HG03342 (cell line): ENCODE results near the gene PMM2.

ENCODE experiments used
- ATAC-seq: cut with Tn5 transposase; IDR thresholded peaks from one replicate; pipeline ENCODE4 v1.9.1; 2021; ENCODE audit warnings: mild to moderate bottlenecking, moderate library complexity; ENCODE audit not compliant: unreplicated experiment

PMM2 gene

GRCh38 chr16:8849411-8850011 is 51.9 kb downstream of the PMM2 start:
- no peak for ATAC-seq

GRCh38 chr16:8850279-8850885 is 52.7 kb downstream of the PMM2 start:
- ATAC-seq, result no peak

- ATAC-seq, result no peak
Measured at GRCh38 chr16:8851761-8852403, 54.2 kb downstream of the PMM2 start.

GRCh38 chr16:8852534-8852933 is 54.9 kb downstream of the PMM2 start:
- ATAC-seq, result no peak

GRCh38 chr16:8853150-8853549 is 55.5 kb downstream of the PMM2 start:
- no peak for ATAC-seq

GRCh38 chr16:8853611-8854010 is 56.0 kb downstream of the PMM2 start:
- no peak for ATAC-seq

- ATAC-seq, result no peak
Measured at GRCh38 chr16:8854298-8854948, 56.8 kb downstream of the PMM2 start.

- ATAC-seq, result no peak
Measured at GRCh38 chr16:8855051-8855786, 57.6 kb downstream of the PMM2 start.

GRCh38 chr16:8855972-8856371 is 58.3 kb downstream of the PMM2 start:
- no peak for ATAC-seq

GRCh38 chr16:8858994-8859912 is 61.6 kb downstream of the PMM2 start:
- no peak for ATAC-seq

- no peak for ATAC-seq
Measured at GRCh38 chr16:8859913-8860881, 62.6 kb downstream of the PMM2 start.

GRCh38 chr16:8861563-8862308 is 64.1 kb downstream of the PMM2 start:
- no peak for ATAC-seq

GRCh38 chr16:8862309-8863130 is 64.9 kb downstream of the PMM2 start:
- ATAC-seq, result no peak

GRCh38 chr16:8863594-8864424 is 66.2 kb downstream of the PMM2 start:
- no peak for ATAC-seq

- no peak for ATAC-seq
Measured at GRCh38 chr16:8864480-8865110, 67.0 kb downstream of the PMM2 start.
